ENCODE measurements around the gene SYT8.
"Not testable (repeated sequence)": the region's sequence is repeated elsewhere in the genome, so short reads cannot be mapped to it uniquely, and the experiment has no call there.

SYT8 gene

GRCh38 chr11:1873813-1874150, 39.0 kb downstream of the SYT8 start:
- DNase-seq (ENCODE audit: low spot score): not testable (repeated sequence)

- DNase-seq (ENCODE audit: low spot score): not testable (repeated sequence)
Observed at GRCh38 chr11:1874441-1875092, 39.8 kb downstream of the SYT8 start.

- DNase-seq (ENCODE audit: low spot score): no peak
Observed at GRCh38 chr11:1875093-1875850, 40.5 kb downstream of the SYT8 start.

GRCh38 chr11:1875851-1876301, 41.1 kb downstream of the SYT8 start:
- DNase-seq (ENCODE audit: low spot score): not testable (repeated sequence)

GRCh38 chr11:1876361-1877063, 41.7 kb downstream of the SYT8 start:
- DNase-seq (ENCODE audit: low spot score): peak; percentile 44

- DNase-seq (ENCODE audit: low spot score): no peak
Observed at GRCh38 chr11:1877211-1878136, 42.7 kb downstream of the SYT8 start.

- no peak for DNase-seq (ENCODE audit: low spot score)
Observed at GRCh38 chr11:1878137-1879031, 43.6 kb downstream of the SYT8 start.

- no peak for DNase-seq (ENCODE audit: low spot score)
Observed at GRCh38 chr11:1879342-1879940, 44.7 kb downstream of the SYT8 start.

GRCh38 chr11:1879941-1880720, 45.3 kb downstream of the SYT8 start:
- no peak for DNase-seq (ENCODE audit: low spot score)

GRCh38 chr11:1880746-1881441, 46.1 kb downstream of the SYT8 start:
- DNase-seq (ENCODE audit: low spot score): peak; percentile 22

GRCh38 chr11:1881442-1882264, 46.9 kb downstream of the SYT8 start:
- peak; percentile 70 for DNase-seq (ENCODE audit: low spot score)

GRCh38 chr11:1882265-1883238, 47.8 kb downstream of the SYT8 start:
- peak; percentile 80 for DNase-seq (ENCODE audit: low spot score)

GRCh38 chr11:1883346-1884302, 48.8 kb downstream of the SYT8 start:
- DNase-seq (ENCODE audit: low spot score): no peak

- DNase-seq (ENCODE audit: low spot score): no peak
Observed at GRCh38 chr11:1884303-1884700, 49.5 kb downstream of the SYT8 start.

- not testable (repeated sequence) for DNase-seq (ENCODE audit: low spot score)
Observed at GRCh38 chr11:1886551-1886950, 51.8 kb downstream of the SYT8 start.
